NCI-H82 treated with DMSO at 0.1 percent for 48 hours (cell line): ENCODE measurements around the gene TMEM116.

Source experiments
- DNase-seq: peaks from one replicate; lab custom pipeline; 2025; ENCODE audit not compliant: unreplicated experiment; lab: John Stamatoyannopoulos, UW

The TMEM116 gene

GRCh38 chr12:111905502-111905901 lies 107.5 kb downstream of the TMEM116 start:
- no peak for DNase-seq

GRCh38 chr12:111904446-111904975 lies 108.5 kb downstream of the TMEM116 start:
- no peak for DNase-seq

- DNase-seq = no peak
These were observed 111.8 kb downstream of the TMEM116 start for GRCh38 chr12:111901182-111901581.

- no peak for DNase-seq
These were observed 118.4 kb downstream of the TMEM116 start for GRCh38 chr12:111894556-111894955.

- DNase-seq = no peak
These were observed 119.7 kb downstream of the TMEM116 start for GRCh38 chr12:111893287-111893686.

GRCh38 chr12:111887926-111888745 lies 124.8 kb downstream of the TMEM116 start:
- DNase-seq = no peak

- DNase-seq = no peak
These were observed 126.1 kb downstream of the TMEM116 start for GRCh38 chr12:111886662-111887545.

- no peak for DNase-seq
These were observed 131.2 kb downstream of the TMEM116 start for GRCh38 chr12:111881716-111882115.
